ENCODE results near the gene KCTD13.
"Not testable (repeated sequence)": the region's sequence is repeated elsewhere in the genome, so short reads cannot be mapped to it uniquely, and the experiment has no call there.

Gene KCTD13

DNA sequence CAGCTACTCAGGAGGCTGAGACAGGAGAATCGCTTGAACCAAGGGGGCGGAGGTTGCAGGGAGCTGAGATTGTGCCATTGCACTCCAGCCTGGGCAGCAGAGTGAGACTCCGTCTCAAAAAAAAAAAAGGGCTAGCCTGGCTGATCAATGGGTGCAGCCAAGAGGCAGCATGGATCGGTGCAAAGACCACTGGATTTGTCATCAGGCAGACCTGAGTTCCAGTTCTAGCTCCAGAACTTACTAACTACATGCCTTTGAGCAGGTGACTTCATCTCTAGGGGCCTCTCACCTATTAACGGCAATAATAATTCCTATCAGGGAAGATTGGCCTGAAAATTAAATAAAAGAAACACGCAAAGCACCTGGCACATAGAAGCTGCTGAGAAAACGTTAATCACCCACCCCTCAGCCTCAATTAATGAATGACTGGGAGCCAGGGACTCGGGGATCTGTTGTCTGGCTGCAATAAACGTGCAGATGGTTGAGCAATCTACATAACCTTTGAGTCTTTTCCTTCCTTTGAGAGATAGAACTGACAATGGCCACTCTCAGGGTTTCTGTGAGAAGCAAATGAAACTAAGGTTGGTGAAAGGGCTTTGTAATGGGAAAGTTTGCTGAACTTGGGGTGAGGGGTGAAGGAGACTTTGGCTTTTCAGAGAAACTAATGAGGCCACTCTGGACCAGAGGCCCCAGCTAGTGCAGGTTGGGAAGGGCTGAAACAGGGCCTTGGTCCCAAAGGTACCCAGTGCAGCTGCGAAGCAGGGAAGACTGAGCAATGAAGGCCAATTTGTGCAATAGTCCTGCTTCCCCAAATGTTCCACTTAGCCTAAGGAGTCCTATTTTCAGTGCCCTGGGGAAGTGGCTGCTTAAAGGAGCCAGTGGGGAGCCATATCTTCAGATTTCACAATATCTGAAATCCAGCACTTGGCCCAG, 34.2 kb downstream of the KCTD13 start:
- peaks cover 4% of the 10 kb centered on the region for H3K27me3 Mint-ChIP-seq
- H3K4me3 Mint-ChIP-seq: no peak overlapping the region
- no peaks in the 10 kb centered on the region for H3K4me1 Mint-ChIP-seq (ENCODE audit: low read depth)
- H3K9me3 Mint-ChIP-seq: no peaks in the 10 kb centered on the region
- no peaks in the 10 kb centered on the region for H3K36me3 Mint-ChIP-seq (ENCODE audit: low read depth)
- H3K27ac Mint-ChIP-seq: no peak overlapping the region

DNA sequence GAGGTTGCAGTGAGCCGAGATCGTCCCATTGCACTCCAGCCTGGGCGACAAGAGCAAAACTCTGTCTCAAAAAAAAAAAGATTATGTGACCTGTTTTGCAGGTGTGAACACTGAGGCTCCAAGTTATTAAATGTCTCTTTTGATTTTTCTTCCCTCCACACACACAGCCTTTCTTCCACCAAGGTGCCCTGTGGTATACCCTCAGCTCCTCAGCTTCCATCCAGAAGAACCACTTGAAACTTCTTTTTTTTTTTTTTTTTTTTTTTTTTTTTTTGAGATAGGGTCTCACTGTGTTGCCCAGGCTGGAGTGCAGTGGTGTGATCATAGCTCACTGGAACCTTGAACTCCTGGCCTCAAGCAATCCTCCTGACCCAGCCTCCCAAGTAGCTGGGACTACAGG, 36.7 kb downstream of the KCTD13 start:
- H3K36me3 Mint-ChIP-seq (ENCODE audit: low read depth); H3K4me3 Mint-ChIP-seq; H3K27ac Mint-ChIP-seq: not testable (repeated sequence)

DNA sequence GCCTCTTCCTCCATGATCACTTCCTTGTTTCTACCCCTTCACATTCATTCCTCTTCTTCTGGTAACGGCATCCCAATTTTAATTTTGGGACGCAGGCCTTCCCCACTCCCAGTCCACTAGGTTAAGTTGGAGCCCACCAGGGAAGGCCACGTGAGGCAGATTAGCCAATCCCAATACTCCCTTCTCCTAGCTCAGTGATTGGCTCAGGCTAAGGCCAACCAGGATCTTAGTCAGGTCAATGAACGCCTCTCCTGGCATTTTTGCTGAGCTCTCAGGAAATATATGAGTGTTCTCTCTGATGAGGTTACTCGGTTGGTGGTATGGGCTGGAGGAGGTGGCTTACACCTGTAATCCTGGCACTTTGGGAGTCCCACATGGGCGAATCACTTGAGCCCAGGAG, 42.0 kb downstream of the KCTD13 start:
- Mint-ChIP-seq H3K27ac (no peak overlapping the region), H3K4me1 (ENCODE audit: low read depth) (no peaks in the 10 kb centered on the region)

More for the DNA sequence above, 36.7 kb downstream of the KCTD13 start:
- not testable (repeated sequence) for H3K4me1 Mint-ChIP-seq (ENCODE audit: low read depth); H3K27me3 Mint-ChIP-seq; H3K9me3 Mint-ChIP-seq

DNA sequence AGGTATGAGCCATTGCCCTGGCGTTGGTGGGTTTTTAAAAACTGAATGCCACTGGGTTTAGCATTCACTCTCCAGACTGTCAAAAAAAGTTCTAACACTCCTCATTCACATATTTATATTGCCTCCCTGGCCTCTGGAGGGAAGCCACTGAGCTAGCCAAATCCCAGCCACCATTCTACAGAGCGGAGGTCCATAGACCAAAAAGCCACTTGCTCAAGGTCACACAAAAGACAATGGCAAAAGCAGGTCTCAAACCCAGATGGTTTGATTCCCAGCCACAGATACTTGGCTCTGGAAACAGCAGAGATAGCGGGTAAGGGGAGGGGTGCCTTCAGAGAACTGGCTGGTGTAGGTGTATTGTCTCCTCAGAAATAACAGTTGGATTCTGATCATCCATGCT, 45.0 kb downstream of the KCTD13 start:
- Mint-ChIP-seq H3K4me1 (ENCODE audit: low read depth) (peaks cover 15% of the 10 kb centered on the region), H3K36me3 (ENCODE audit: low read depth) (no peaks in the 10 kb centered on the region), H3K9me3 (no peaks in the 10 kb centered on the region), H3K27me3 (peaks cover 33% of the 10 kb centered on the region), H3K4me3 (no peak overlapping the region), H3K27ac (no peak overlapping the region)

More for the DNA sequence above, 42.0 kb downstream of the KCTD13 start:
- Mint-ChIP-seq H3K36me3 (ENCODE audit: low read depth) (no peaks in the 10 kb centered on the region), H3K27me3 (peaks cover 19% of the 10 kb centered on the region), H3K4me3 (no peak overlapping the region), H3K9me3 (no peaks in the 10 kb centered on the region)

DNA sequence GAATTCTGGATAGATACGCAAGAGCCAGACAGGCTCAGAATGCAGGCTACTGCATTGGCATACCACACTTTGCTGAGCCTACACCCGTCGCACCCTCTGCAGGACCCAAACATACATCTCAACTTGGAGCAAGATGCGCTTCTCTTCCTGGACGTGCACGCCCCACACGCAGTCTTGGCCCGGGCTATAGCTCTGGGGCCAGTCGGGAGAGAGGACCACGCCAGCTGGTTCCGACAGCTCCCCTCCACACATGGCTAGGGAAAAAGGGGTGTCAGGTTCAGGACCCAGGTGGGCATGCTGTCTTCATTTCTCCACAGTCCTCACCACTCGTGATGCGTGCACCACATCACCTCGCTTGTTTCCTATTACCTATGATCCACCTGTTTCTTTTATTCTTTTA, 47.9 kb downstream of the KCTD13 start:
- no peaks in the 10 kb centered on the region for H3K36me3 Mint-ChIP-seq (ENCODE audit: low read depth)
- H3K4me3 Mint-ChIP-seq: no peak overlapping the region
- no peaks in the 10 kb centered on the region for H3K9me3 Mint-ChIP-seq
- H3K27ac Mint-ChIP-seq: no peak overlapping the region
- H3K27me3 Mint-ChIP-seq: peaks cover 35% of the 10 kb centered on the region
- peaks cover 16% of the 10 kb centered on the region for H3K4me1 Mint-ChIP-seq (ENCODE audit: low read depth)

DNA sequence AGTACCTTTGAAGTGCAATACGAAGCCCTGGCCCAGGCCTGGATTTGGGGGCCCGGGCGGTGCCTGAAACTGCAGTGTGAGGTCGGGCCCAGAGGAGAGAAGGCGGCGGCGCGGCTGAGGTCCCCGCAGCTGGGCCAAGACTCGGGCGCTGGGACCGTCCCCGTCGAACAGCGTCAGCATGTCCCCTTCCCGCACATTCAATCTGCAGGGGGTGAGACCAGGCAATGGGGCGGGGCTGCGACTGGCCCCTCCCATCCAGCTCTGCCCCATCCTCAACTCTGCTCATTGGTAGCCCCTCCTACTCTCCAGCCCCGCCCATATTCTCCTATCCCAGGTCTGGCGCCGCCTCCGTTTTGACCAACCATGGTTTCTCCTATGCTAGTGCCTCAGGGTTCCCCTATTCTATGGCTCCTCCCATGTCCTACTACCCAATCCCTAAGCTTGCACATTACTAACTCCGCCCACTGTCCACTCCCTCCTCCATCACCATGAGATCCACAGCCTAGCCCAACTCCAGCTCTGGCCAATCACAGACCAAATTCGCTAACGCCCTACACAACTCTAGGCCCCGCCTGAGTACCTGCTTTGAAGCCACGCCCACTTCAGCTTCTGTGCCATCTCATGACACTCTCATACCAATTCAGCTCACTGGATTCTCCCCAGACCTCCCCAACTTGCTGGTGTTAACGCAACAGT, 48.6 kb downstream of the KCTD13 start:
- H3K4me1 Mint-ChIP-seq (ENCODE audit: low read depth): peaks cover 16% of the 10 kb centered on the region
- H3K9me3 Mint-ChIP-seq: no peaks in the 10 kb centered on the region
- peaks cover 29% of the 10 kb centered on the region for H3K27me3 Mint-ChIP-seq
- H3K27ac Mint-ChIP-seq: no peak overlapping the region
- no peaks in the 10 kb centered on the region for H3K36me3 Mint-ChIP-seq (ENCODE audit: low read depth)
- peak overlapping the region; percentile 68 for H3K4me3 Mint-ChIP-seq

DNA sequence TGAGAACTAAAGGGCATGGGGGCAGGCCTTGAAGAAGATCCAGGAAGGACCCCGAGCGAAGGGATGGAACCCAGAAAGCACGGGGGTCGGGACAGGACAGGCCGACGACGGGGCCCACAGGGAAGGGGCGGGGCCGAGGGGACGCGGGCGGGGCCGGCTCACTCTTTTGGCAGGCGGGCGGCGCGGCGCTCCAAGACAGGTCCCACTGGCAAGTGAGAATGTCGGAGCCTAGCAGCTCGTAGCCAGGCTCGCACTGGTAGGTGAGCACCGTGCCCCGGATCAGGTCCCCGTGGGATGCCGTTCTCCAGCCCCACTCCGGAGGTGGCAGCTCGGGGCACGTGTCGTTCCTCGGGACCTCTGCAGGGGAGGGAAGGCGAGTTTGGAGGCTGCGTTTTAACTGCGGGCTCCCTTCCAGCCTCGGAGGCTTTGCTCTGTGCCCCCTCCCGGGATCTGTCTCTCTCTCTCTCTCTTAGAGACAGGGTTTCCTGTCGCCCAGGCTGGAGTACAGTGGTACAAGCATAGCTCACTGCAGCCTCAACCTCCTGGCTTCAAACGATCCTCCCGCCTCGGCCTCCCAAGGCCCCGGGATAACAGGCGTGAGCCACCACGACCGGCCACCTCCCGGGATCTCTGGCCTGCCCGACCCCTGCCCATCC, 49.3 kb downstream of the KCTD13 start:
- peaks cover 29% of the 10 kb centered on the region for H3K27me3 Mint-ChIP-seq
- peak overlapping the region; percentile 68 for H3K4me3 Mint-ChIP-seq
- H3K27ac Mint-ChIP-seq: no peak overlapping the region

DNA sequence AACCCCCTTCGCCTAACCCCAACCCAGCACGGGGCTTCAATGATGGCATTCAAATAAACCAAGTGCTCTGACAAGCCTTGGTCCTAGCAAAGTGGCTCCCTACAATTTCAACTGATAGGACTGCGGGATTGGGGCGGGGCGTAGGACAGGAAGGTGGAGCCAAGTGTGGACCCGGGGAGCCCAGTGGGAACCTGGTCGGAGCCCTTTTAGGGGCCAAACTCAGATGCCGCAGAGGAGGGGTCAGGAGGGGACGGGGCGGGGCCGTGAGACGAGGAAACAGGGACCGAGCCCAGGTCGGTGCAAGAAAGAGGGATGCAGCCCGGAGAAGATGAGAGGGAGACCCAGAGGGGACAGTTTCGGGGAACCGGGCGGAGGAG, 49.8 kb downstream of the KCTD13 start:
- no peaks in the 10 kb centered on the region for H3K36me3 Mint-ChIP-seq (ENCODE audit: low read depth)
- peaks cover 29% of the 10 kb centered on the region for H3K27me3 Mint-ChIP-seq

More for the DNA sequence above, 49.3 kb downstream of the KCTD13 start:
- peaks cover 16% of the 10 kb centered on the region for H3K4me1 Mint-ChIP-seq (ENCODE audit: low read depth)
- no peaks in the 10 kb centered on the region for H3K9me3 Mint-ChIP-seq
- no peaks in the 10 kb centered on the region for H3K36me3 Mint-ChIP-seq (ENCODE audit: low read depth)

DNA sequence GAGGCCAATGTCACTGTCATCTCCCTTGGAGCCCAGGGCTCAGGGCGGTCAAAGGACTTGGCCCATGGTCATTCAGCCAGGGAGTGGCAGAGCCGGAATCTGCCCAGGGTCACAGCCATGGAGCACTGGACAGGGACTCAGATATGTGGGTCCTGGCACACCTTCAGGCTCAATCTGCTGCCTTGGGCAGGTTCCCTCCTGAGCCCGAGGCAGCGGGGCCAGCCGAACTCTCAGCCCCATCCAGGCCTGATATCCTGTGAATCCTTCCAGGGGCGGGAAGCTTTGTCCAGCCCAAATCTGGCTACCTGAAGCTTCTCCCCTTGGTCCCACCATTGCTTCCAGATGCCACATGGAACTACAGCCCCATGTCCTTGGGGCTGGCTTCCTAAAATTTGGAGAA, 50.8 kb downstream of the KCTD13 start:
- H3K27ac Mint-ChIP-seq: no peak overlapping the region
- H3K36me3 Mint-ChIP-seq (ENCODE audit: low read depth): no peaks in the 10 kb centered on the region
- H3K9me3 Mint-ChIP-seq: no peaks in the 10 kb centered on the region
- H3K4me3 Mint-ChIP-seq: no peak overlapping the region
- peaks cover 25% of the 10 kb centered on the region for H3K27me3 Mint-ChIP-seq
- peaks cover 16% of the 10 kb centered on the region for H3K4me1 Mint-ChIP-seq (ENCODE audit: low read depth)

More for the DNA sequence above, 49.8 kb downstream of the KCTD13 start:
- no peak overlapping the region for H3K27ac Mint-ChIP-seq
- peaks cover 16% of the 10 kb centered on the region for H3K4me1 Mint-ChIP-seq (ENCODE audit: low read depth)
- peak overlapping the region; percentile 68 for H3K4me3 Mint-ChIP-seq
- no peaks in the 10 kb centered on the region for H3K9me3 Mint-ChIP-seq

DNA sequence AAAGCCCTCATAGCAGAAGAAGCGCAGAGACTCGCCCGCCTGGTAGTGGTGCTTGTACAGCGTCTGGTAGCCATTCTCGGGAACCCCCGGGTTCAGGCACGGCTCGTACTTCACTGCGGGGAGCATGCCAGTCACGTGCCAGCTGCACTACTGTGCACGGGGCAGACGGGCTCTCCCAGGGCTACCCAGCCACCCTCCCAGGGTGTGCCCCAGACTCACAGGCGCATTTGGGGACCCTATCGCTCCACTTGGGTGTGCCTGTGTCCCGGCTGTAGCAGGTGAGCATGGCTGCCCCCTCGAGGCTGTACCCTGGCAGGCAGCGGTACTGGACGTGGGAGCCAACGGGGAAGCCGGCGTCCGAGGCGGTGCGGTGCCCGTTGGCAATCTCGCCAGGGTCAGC, 52.7 kb downstream of the KCTD13 start:
- H3K27ac Mint-ChIP-seq: no peak overlapping the region

DNA sequence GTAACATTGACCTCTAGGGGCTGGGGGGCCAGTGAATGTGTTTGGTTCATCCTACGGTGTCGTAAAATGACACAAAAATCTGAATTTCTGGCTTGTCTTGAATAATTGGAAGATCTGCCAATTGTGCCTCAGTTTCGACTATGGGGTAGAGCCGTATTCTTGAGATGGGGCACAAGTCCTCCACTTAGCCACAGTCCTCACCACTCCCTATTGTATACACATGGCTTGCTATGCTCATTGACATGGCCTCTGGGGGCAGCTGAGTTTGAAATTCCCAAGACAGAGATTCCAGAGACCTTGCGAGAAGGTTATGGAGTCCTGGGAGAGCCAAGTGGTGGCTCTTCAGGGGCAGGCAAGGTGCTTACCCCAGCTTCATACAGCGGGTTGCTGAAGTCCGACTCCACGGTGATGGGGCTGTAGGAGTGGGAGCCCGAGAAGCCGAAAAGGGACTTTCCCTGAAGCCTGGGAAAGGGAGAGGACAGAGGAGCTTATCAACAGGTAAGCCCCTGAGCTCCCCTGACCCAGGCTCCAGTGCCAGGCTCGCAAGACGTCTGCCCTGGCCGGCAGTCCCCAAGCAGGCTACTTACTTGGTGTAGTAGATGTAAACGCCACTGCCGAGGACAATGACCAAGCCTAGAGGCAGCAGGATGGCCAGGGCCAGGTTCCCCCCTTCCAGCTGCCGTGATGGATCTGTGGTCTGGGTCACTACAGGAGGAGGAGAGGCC, 54.0 kb downstream of the KCTD13 start:
- Mint-ChIP-seq H3K4me3 (no peak overlapping the region), H3K9me3 (no peaks in the 10 kb centered on the region), H3K27me3 (peaks cover 9% of the 10 kb centered on the region), H3K27ac (no peak overlapping the region), H3K36me3 (ENCODE audit: low read depth) (no peaks in the 10 kb centered on the region), H3K4me1 (ENCODE audit: low read depth) (peaks cover 8% of the 10 kb centered on the region)

More for the DNA sequence above, 52.7 kb downstream of the KCTD13 start:
- H3K27me3 Mint-ChIP-seq: peaks cover 19% of the 10 kb centered on the region
- H3K36me3 Mint-ChIP-seq (ENCODE audit: low read depth): no peaks in the 10 kb centered on the region
- peaks cover 16% of the 10 kb centered on the region for H3K4me1 Mint-ChIP-seq (ENCODE audit: low read depth)
- H3K9me3 Mint-ChIP-seq: no peaks in the 10 kb centered on the region
- H3K4me3 Mint-ChIP-seq: no peak overlapping the region

DNA sequence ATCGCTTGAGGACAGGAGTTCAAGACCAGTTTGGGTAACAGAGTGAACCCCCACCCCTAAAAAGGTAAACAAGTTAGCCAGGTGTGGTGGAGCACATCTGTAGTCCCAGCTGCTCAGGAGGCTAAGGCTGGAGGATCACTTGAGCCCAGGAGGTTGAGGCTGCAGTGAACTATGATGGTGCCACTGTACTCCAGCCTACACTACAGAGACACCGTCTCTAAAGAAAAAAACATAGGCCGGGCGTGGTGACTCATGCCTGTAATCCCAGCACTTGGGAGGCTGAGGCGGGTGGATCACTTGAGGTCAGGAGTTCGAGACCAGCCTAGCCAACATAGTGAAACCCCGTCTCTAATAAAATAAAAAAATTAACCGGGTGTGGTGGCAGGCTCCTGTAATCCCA, 57.0 kb downstream of the KCTD13 start:
- not testable (repeated sequence) for H3K27ac Mint-ChIP-seq; H3K9me3 Mint-ChIP-seq; H3K36me3 Mint-ChIP-seq (ENCODE audit: low read depth); H3K4me1 Mint-ChIP-seq (ENCODE audit: low read depth); H3K4me3 Mint-ChIP-seq; H3K27me3 Mint-ChIP-seq

DNA sequence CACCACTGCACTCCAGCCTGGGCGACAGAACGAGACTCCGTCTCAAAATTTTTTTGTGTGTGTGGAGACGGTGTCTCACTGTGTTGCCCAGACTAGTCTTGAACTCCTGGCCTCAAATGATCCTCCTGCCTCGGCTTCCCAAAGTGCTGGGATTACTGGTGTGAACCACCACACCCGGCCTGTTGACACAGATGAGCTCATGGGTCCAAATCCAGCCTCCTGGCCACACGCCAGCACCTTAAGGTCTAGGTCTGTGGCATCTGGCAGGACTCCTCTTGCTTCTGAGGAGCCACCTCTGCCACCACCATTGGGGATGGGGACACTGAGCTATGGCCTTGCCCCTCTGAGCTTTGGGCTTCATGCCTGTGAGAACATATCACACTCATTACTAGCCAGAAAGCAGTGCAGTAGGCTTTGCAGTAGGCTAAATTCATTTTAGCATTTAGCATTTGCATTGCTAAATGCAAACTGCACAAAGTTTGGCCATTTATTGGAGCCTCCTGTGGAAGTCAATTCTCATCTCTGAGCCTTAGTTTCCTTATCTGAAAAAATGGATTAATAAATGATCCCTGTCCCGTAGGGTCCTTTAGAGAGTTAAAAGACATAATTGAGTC, 57.5 kb downstream of the KCTD13 start:
- no peaks in the 10 kb centered on the region for H3K36me3 Mint-ChIP-seq (ENCODE audit: low read depth)
- no peaks in the 10 kb centered on the region for H3K27me3 Mint-ChIP-seq
- H3K4me3 Mint-ChIP-seq: no peak overlapping the region
- no peaks in the 10 kb centered on the region for H3K4me1 Mint-ChIP-seq (ENCODE audit: low read depth)
- no peak overlapping the region for H3K27ac Mint-ChIP-seq
- H3K9me3 Mint-ChIP-seq: no peaks in the 10 kb centered on the region

DNA sequence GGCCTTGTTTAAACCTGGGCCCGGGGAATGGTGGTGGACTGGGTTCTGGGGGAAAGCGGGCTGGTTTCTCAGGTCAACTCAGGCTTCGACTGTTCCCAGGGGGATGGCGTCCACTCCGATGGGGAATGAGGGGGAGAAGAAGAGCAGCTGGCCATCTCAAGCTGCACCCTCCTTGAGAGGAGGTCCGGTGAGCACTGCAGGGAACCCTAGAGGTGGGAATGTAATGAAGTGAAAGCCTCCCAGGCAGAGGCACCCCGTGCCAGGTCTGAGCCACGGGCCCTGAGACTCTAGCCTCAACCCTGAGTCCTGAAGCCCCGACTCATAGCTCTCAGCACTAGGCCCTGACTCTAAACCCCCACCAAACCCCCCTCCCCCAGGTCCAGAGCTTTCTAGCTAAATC, 61.8 kb downstream of the KCTD13 start:
- Mint-ChIP-seq H3K27me3 (no peaks in the 10 kb centered on the region), H3K4me1 (ENCODE audit: low read depth) (peaks cover 15% of the 10 kb centered on the region), H3K4me3 (peak overlapping the region; percentile 41), H3K9me3 (no peaks in the 10 kb centered on the region), H3K27ac (no peak overlapping the region), H3K36me3 (ENCODE audit: low read depth) (peaks cover 11% of the 10 kb centered on the region)
